CD4-positive, CD25-positive, alpha-beta regulatory T cell (primary cell): Measurements from ENCODE around the gene ETNK2. TPM values are rescaled to one million over a fixed set of nuclear protein-coding genes. Genes with fewer than 3 reads are reported as not detected.
A peak's percentile ranks its signal among the peaks of the same experiment; 100 is the strongest.

ENCODE experiments used
- ATAC-seq, 2 donors: fragments of 150-1000 bp; cut with Tn5 transposase; one replicate each; pipeline ENCODE4 v1.10.0; 2021; ENCODE audit warnings: low read depth in 2 of 2, moderate number of reproducible peaks in 2 of 2, moderate library complexity in 1 of 2
- DNase-seq, 3 donors: peaks; one replicate each; pipeline versions ENCODE4 v3.0.0 to v3.0.0-alpha.2; 2012 to 2022; ENCODE audit warnings: mixed read lengths in 1 of 3
- H3K27ac ChIP-seq: one replicate; pipeline ENCODE4 v1.7.0; 2013; ENCODE audit warnings: mild to moderate bottlenecking, low read length; ENCODE audit not compliant: insufficient read depth, poor library complexity, severe bottlenecking
- H3K27me3 ChIP-seq: one replicate; pipeline ENCODE4 v1.7.0; 2013; ENCODE audit warnings: low read length; ENCODE audit not compliant: control insufficient read depth, insufficient read depth
- H3K36me3 ChIP-seq: one replicate; pipeline ENCODE4 v1.7.0; 2013; ENCODE audit warnings: mild to moderate bottlenecking, low read length, moderate library complexity; ENCODE audit not compliant: control insufficient read depth, insufficient read depth
- H3K4me1 ChIP-seq: 2 replicates; pipeline ENCODE4 v1.7.0; 2013; ENCODE audit warnings: mild to moderate bottlenecking, low read length; ENCODE audit not compliant: insufficient read depth, control insufficient read depth, poor library complexity, severe bottlenecking
- H3K4me3 ChIP-seq: one replicate; pipeline ENCODE4 v1.7.0; 2013; ENCODE audit warnings: low read depth, mild to moderate bottlenecking, low read length, moderate library complexity
- H3K9me3 ChIP-seq, 2 experiments: 1 replicate in 1 of 2; 2 replicates in 1 of 2; pipeline ENCODE4 v1.7.0; 2013; ENCODE audit warnings: low read length in 2 of 2, mild to moderate bottlenecking in 1 of 2, moderate library complexity in 1 of 2; ENCODE audit not compliant: control insufficient read depth in 2 of 2
- H3K27ac Mint-ChIP-seq, 3 donors: one replicate each; pipeline ENCODE4 v1.8.0; 2020 to 2022; ENCODE audit warnings: mild to moderate bottlenecking in 3 of 3, mixed read lengths in 3 of 3, moderate library complexity in 2 of 3
- H3K27me3 Mint-ChIP-seq: one replicate; pipeline ENCODE4 v1.8.0; 2022; ENCODE audit warnings: mild to moderate bottlenecking, mixed read lengths
- H3K36me3 Mint-ChIP-seq: one replicate; pipeline ENCODE4 v1.8.0; 2020; ENCODE audit warnings: mixed read lengths
- H3K4me1 Mint-ChIP-seq, 4 donors: one replicate each; pipeline ENCODE4 v1.8.0; 2020 to 2022; ENCODE audit warnings: mixed read lengths in 4 of 4, mild to moderate bottlenecking in 1 of 4
- H3K4me3 Mint-ChIP-seq, 4 donors: one replicate each; pipeline ENCODE4 v1.8.0; 2020 to 2022; ENCODE audit warnings: mild to moderate bottlenecking in 4 of 4, mixed read lengths in 4 of 4, moderate library complexity in 3 of 4
- H3K9me3 Mint-ChIP-seq, 7 donors: one replicate each; pipeline ENCODE4 v1.8.0; 2020 to 2022; ENCODE audit warnings: mixed read lengths in 7 of 7, mild to moderate bottlenecking in 3 of 7, moderate library complexity in 2 of 7
- polyA plus RNA-seq, 4 donors: library from polyadenylated mRNA; unstranded; fragments of 300-500 nt; fragmentation: Illumina TruSeq; gene quantifications; one replicate each; pipeline ENCODE4 v1.2.3, GENCODE V29; 2021
- total RNA-seq: library from RNA; stranded (reverse); gene quantifications from one replicate; pipeline ENCODE4 v1.2.3, GENCODE V29; 2022

ETNK2 gene, protein sequence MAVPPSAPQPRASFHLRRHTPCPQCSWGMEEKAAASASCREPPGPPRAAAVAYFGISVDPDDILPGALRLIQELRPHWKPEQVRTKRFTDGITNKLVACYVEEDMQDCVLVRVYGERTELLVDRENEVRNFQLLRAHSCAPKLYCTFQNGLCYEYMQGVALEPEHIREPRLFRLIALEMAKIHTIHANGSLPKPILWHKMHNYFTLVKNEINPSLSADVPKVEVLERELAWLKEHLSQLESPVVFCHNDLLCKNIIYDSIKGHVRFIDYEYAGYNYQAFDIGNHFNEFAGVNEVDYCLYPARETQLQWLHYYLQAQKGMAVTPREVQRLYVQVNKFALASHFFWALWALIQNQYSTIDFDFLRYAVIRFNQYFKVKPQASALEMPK
- total RNA-seq (3.0 TPM), polyA plus RNA-seq (1 to 10 TPM in 2 of 4 donors, under 1 TPM in 2; 0.55 to 1.7 (median 1.1) TPM)

DNA sequence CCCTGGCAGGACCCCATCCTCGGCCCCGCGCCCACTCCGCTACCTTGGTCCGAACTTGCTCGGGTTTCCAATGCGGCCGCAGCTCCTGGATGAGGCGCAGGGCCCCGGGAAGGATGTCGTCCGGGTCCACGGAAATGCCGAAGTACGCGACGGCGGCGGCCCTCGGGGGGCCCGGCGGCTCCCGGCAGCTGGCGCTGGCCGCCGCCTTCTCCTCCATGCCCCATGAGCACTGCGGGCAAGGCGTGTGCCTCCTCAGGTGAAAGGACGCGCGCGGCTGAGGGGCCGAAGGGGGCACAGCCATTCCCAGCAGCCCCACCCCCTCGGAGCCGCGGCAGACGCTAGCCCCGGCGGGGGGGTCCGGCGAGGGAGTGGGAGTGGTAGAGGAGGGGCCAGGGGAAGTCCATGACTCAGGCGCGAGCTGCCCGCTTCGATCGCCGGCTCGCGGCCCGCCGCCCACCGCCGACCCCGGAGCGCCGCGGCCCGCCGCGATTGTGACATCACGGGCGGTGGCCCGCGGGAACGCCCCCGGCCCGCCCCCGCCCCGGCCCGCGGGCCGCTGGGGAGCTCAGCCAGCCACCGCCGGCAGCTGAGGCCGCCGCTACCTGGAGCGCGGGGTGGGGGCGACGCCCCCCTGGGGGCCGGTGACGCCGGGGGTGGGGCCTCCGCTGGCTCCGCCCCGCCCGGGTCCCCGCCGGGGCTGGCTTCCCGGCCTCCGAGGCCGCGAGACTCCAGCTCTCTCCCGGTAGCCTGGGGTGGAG, at the start of gene ETNK2:
TSS of gene ETNK2 (minus strand) at position 493 of the 758 bp plus-strand sequence. CDS start at position 301, 192 bp downstream.
- no peaks in the 10 kb centered on the region for H3K36me3 ChIP-seq
- peak; percentile 53 to 57 for ATAC-seq
- no peaks in the 10 kb centered on the region for H3K9me3 ChIP-seq
- peak in 2 of 3 donors; percentile 32 to 44 for DNase-seq
- Mint-ChIP-seq H3K9me3 (peaks cover 0 to 2% (median 0%) of the 10 kb centered on the region in 7 donors), H3K27me3 (peaks cover 41% of the 10 kb centered on the region), H3K4me3 (peak within 1 kb of the TSS; percentile 69 to 82 (median 76)), H3K4me1 (peaks cover 0 to 18% (median 4%) of the 10 kb centered on the region in 4 donors), H3K36me3 (no peaks in the 10 kb centered on the region), H3K27ac (no peak within 1 kb of the TSS)
- H3K4me3 ChIP-seq = no peak within 1 kb of the TSS
- H3K27ac ChIP-seq = no peak within 1 kb of the TSS
- H3K4me1 ChIP-seq = peaks cover 9% of the 10 kb centered on the region
- H3K27me3 ChIP-seq = no peaks in the 10 kb centered on the region

DNA sequence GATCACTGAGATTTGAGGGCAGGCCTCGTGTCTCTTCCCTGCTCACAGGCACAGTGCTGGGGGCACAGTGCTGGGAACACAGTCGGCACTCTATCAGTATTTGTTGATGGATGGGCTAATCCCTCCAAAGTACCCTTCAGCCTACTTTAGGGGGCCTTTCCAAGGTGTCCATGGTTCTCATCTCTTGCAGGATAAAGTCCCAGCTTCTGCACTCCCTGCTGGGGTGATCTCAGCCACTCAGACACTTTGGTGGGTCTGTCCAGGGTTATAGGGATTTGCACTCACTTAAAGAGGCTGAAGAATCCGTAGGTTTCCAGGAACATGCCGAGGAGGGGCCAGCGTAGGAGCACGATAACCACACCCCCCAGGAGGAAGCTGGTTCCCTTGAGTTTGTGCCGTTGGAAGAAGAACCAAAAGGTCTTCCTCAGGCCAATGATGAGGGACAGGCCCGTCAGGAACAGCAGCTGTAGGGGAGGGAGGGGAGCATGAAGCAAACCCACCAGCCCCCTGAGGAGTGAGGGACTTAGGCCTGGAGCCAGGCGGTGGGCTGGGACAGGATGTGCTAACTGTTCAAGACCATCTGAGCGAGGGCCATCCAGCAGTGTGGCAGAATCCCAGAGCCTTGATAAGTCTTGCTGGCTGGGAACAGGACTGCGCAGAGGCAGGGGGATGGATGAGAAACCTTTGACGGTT, 49.6 kb upstream of the ETNK2 start:
- H3K27ac ChIP-seq = no peak overlapping the region
- no peak overlapping the region for H3K27ac Mint-ChIP-seq
- DNase-seq (no peak), ATAC-seq (no peak)
- no peaks in the 10 kb centered on the region for H3K4me1 Mint-ChIP-seq
- H3K9me3 ChIP-seq = no peaks in the 10 kb centered on the region
- H3K4me1 ChIP-seq = no peaks in the 10 kb centered on the region
- H3K9me3 Mint-ChIP-seq = no peaks in the 10 kb centered on the region
- H3K4me3 ChIP-seq = no peak overlapping the region
- peaks cover 6% of the 10 kb centered on the region for H3K27me3 ChIP-seq
- H3K27me3 Mint-ChIP-seq = peaks cover 33% of the 10 kb centered on the region
- no peaks in the 10 kb centered on the region for H3K36me3 ChIP-seq
- H3K4me3 Mint-ChIP-seq = no peak overlapping the region
- no peaks in the 10 kb centered on the region for H3K36me3 Mint-ChIP-seq

DNA sequence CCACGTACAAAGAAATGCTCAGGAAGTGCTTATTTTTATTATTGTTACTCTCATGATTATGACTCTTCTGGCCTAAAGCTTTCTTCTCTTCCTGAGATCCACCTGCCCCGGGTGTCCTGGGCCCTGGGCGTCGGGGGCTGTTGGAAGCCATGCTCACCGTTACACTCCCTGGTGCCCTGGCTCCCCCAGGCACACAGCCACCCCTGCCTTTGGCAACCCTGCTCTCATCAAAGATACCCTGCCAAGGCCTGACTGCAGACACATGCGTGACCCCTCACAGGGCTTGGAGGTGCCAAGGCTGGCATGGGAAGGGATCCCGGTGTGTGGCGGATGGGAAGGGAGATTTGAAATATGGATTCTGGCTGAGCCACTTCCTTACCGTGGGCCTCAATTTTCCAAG, 47.7 kb upstream of the ETNK2 start:
- ATAC-seq = no peak
- H3K4me3 ChIP-seq = no peak overlapping the region
- peaks cover 0 to 5% (median 0%) of the 10 kb centered on the region in 7 donors for H3K9me3 Mint-ChIP-seq

DNA sequence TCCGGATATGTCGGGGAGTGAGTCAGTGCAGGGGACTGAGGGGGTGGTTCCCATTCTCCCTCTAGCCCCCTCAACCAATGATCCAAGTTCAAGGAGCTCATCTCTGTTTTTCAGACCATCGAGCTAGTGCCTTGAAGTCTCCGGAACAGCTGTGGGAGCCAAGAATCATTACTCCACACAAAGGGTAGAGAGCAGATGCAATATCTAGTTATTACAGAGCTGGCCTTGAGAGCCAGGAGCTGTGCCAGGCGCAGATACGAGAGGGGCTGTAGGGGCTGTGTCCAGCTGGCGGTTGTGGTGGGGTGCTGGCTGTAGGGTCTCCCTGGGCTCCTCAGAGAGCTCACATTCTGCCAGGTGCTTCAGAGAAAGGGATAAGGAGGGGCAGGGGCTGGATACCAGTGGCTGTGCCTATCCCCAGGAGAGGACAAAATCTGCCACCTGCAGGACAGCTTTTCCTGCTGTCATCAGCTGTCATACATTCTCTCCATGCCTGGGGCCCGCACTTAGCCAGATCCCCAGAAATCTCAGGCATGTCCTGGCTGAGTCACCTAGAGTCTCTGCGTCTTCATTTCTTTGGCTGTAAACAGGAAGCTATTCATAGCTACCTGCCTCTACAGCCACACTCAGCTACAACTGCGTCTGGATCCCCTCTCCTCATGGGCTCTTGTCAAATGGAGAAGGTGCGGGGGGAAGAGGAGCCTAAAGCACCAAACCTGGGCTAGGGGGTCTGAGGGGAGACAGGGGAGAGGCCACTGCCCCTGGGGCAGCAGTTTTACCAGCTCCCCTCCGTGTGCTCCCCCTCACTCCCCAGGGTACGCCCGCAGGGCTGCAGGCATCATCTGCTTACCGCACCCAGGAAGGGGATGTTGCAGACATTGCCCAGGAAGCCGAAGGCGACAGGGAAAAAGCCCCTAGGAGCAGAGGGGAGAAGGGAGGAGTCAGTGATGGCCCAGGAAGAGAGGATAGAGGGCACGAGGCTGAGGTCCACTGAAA, 46.8 kb upstream of the ETNK2 start:
- H3K36me3 ChIP-seq = no peaks in the 10 kb centered on the region
- Mint-ChIP-seq H3K9me3 (peaks cover 0 to 5% (median 0%) of the 10 kb centered on the region in 7 donors), H3K4me3 (no peak overlapping the region), H3K27me3 (peaks cover 16% of the 10 kb centered on the region), H3K27ac (peak overlapping the region in 1 of 3 donors; percentile 14), H3K4me1 (peaks cover 0 to 8% (median 0%) of the 10 kb centered on the region in 4 donors), H3K36me3 (no peaks in the 10 kb centered on the region)
- DNase-seq (no peak), ATAC-seq (no peak)
- H3K4me1 ChIP-seq = no peaks in the 10 kb centered on the region
- no peaks in the 10 kb centered on the region for H3K9me3 ChIP-seq
- H3K4me3 ChIP-seq = no peak overlapping the region
- no peak overlapping the region for H3K27ac ChIP-seq
- H3K27me3 ChIP-seq = no peaks in the 10 kb centered on the region

More for the DNA sequence above, 47.7 kb upstream of the ETNK2 start:
- Mint-ChIP-seq H3K27ac (no peak overlapping the region), H3K4me1 (peaks cover 0 to 6% (median 0%) of the 10 kb centered on the region in 4 donors), H3K36me3 (no peaks in the 10 kb centered on the region), H3K27me3 (peaks cover 19% of the 10 kb centered on the region), H3K4me3 (no peak overlapping the region)
- H3K4me1 ChIP-seq = no peaks in the 10 kb centered on the region
- H3K9me3 ChIP-seq = no peaks in the 10 kb centered on the region
- H3K36me3 ChIP-seq = no peaks in the 10 kb centered on the region
- no peaks in the 10 kb centered on the region for H3K27me3 ChIP-seq
- DNase-seq = no peak
- no peak overlapping the region for H3K27ac ChIP-seq

DNA sequence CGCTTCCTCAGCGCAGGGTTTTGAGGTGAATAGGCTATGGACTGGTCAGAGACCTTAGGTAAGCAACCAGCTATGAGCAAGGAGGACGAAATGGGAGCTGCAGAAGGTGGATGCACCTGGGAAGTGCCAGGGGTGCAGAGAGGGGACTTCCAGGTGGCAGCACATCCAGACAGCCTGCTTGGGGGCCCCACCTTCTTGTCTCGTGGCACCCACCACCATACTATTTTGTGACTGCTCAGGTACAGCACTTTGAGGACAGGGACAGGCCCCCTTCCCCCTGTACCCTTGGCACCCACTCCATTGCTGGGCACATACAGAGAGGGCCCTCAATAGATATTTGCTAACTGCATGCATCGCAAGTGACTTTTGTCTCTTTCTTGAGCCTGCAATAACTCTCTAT, 45.2 kb upstream of the ETNK2 start:
- Histone ChIP-seq H3K4me1 (no peaks in the 10 kb centered on the region), H3K27me3 (no peaks in the 10 kb centered on the region), H3K27ac (no peak overlapping the region), H3K4me3 (no peak overlapping the region), H3K9me3 (no peaks in the 10 kb centered on the region), H3K36me3 (no peaks in the 10 kb centered on the region)
- ATAC-seq (no peak), DNase-seq (no peak)
- no peak overlapping the region for H3K27ac Mint-ChIP-seq
- peaks cover 23% of the 10 kb centered on the region for H3K27me3 Mint-ChIP-seq
- no peaks in the 10 kb centered on the region for H3K36me3 Mint-ChIP-seq
- peaks cover 0 to 8% (median 0%) of the 10 kb centered on the region in 4 donors for H3K4me1 Mint-ChIP-seq
- peaks cover 0 to 5% (median 0%) of the 10 kb centered on the region in 7 donors for H3K9me3 Mint-ChIP-seq
- H3K4me3 Mint-ChIP-seq = no peak overlapping the region

DNA sequence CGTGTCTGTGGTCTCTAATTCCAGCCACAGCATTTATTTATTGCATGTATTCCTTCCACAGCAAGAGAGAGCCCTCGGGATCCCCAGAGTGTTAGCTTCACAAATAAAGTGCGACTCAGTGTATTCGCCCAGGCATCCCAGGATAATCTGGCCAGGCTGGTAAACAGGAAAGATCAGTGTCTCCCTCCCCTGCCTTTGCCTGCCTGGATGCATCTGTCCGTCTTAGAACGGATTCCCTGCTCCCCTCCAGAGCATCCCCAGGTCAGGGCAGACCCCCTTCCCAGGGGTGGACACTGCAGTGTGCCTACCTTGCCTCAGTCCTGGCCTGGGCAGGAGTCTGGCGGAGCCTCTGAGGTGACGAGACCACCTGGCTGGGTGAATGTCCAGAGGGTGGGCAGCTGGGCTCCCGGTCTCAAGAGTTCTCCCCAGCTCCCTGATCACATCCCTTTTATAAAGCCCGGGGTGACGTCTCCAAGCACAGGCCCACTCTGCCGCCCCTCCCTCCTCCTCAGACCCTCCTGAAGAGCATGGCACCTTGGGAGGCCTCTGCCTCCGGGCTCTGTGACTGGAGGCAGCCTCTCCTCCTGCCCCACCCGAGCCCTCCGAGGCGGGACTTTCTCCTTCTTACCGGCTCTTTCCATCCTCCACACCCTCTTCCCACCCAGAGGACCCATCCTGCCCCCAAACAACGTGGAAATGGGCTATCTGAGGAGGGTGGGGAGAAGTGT, 44.4 kb upstream of the ETNK2 start, which contains the start of gene KISS1:
TSS of gene KISS1 (minus strand) at position 424 of the 728 bp plus-strand sequence. CDS start 3,615 bp downstream, outside the sequence.
- ATAC-seq = no peak
- Mint-ChIP-seq H3K36me3 (no peaks in the 10 kb centered on the region), H3K27ac (peak within 1 kb of the TSS in 1 of 3 donors; percentile 30)

More for the DNA sequence above, 44.4 kb upstream of the ETNK2 start, which contains the start of gene KISS1:
- Mint-ChIP-seq H3K27me3 (peaks cover 26% of the 10 kb centered on the region), H3K4me1 (peaks cover 0 to 8% (median 0%) of the 10 kb centered on the region in 4 donors), H3K4me3 (no peak within 1 kb of the TSS), H3K9me3 (peaks cover 0 to 5% (median 0%) of the 10 kb centered on the region in 7 donors)
- Histone ChIP-seq H3K27me3 (no peaks in the 10 kb centered on the region), H3K9me3 (no peaks in the 10 kb centered on the region), H3K4me3 (no peak within 1 kb of the TSS), H3K4me1 (no peaks in the 10 kb centered on the region), H3K27ac (no peak within 1 kb of the TSS), H3K36me3 (no peaks in the 10 kb centered on the region)
- no peak for DNase-seq
